Endothelial cell of hepatic sinusoid (primary cell): ENCODE measurements around the gene GUCY1A2.

Experiments
- in situ Hi-C: cut with HindIII; loops from 2 replicates; pipeline ENCODE4 v1.10.0; 2017; ENCODE audit warnings: low sequenced_read_pairs

Gene GUCY1A2

GRCh38 chr11:106998116-106998915 is 20.0 kb downstream of the GUCY1A2 start:
- in situ Hi-C loops = no loop called here

GRCh38 chr11:106997227-106997626 is 21.0 kb downstream of the GUCY1A2 start:
- in situ Hi-C loops = no loop called here

- in situ Hi-C loops = no loop called here
Measured at GRCh38 chr11:106996691-106997090, 21.6 kb downstream of the GUCY1A2 start.

- in situ Hi-C loops = no loop called here
Measured at GRCh38 chr11:106990331-106990730, 27.9 kb downstream of the GUCY1A2 start.

- in situ Hi-C loops = no loop called here
Measured at GRCh38 chr11:106989078-106989455, 29.2 kb downstream of the GUCY1A2 start.

- in situ Hi-C loops = no loop called here
Measured at GRCh38 chr11:106988151-106989077, 29.9 kb downstream of the GUCY1A2 start.

GRCh38 chr11:106986673-106987072 is 31.6 kb downstream of the GUCY1A2 start:
- in situ Hi-C loops = no loop called here

GRCh38 chr11:106986261-106986660 is 32.0 kb downstream of the GUCY1A2 start:
- in situ Hi-C loops = no loop called here

- in situ Hi-C loops = no loop called here
Measured at GRCh38 chr11:106983991-106984390, 34.3 kb downstream of the GUCY1A2 start.

- in situ Hi-C loops = no loop called here
Measured at GRCh38 chr11:106983261-106983660, 35.0 kb downstream of the GUCY1A2 start.

GRCh38 chr11:106974831-106975230 is 43.4 kb downstream of the GUCY1A2 start:
- in situ Hi-C loops = no loop called here

GRCh38 chr11:106971864-106972263 is 46.4 kb downstream of the GUCY1A2 start:
- in situ Hi-C loops = no loop called here

- in situ Hi-C loops = no loop called here
Measured at GRCh38 chr11:106969644-106970355, 48.5 kb downstream of the GUCY1A2 start.

GRCh38 chr11:106962995-106963394 is 55.3 kb downstream of the GUCY1A2 start:
- in situ Hi-C loops = no loop called here

- in situ Hi-C loops = no loop called here
Measured at GRCh38 chr11:106961518-106961917, 56.8 kb downstream of the GUCY1A2 start.

GRCh38 chr11:106961048-106961447 is 57.2 kb downstream of the GUCY1A2 start:
- in situ Hi-C loops = no loop called here

GRCh38 chr11:106959800-106960199 is 58.5 kb downstream of the GUCY1A2 start:
- in situ Hi-C loops = no loop called here

- in situ Hi-C loops = no loop called here
Measured at GRCh38 chr11:106959386-106959785, 58.9 kb downstream of the GUCY1A2 start.

- in situ Hi-C loops = no loop called here
Measured at GRCh38 chr11:106958517-106959248, 59.6 kb downstream of the GUCY1A2 start.

- in situ Hi-C loops = no loop called here
Measured at GRCh38 chr11:106957030-106957482, 61.2 kb downstream of the GUCY1A2 start.
